DLD1 (cell line): ENCODE measurements around the gene FANCC.

Experiments
- in situ Hi-C: cut with HindIII; loops from 2 replicates; pipeline ENCODE4 v1.10.0; 2017; ENCODE audit warnings: low sequenced_read_pairs

Gene FANCC

GRCh38 chr9:95105519-95106287, 211.8 kb downstream of the FANCC start:
- in situ Hi-C loops, result no loop called here

DNA sequence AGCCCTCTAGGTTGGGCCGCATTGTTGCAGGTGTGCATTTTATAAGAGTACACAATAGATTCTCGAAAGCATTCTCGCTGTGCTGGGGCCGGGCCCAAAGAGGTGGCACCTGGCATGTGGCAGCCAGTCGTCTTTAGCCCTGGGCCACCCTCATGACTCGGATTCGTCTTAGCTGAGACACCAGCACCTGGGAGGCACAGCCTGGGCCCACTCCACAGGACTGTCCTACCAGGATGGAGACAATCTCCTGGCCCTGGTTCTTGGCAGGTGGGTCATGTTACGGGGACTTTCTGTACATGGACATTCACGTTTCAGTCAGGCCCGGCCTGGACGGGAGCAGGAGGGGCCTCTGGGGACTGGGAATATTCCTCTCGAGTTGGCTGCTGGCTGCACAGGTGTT, 212.5 kb downstream of the FANCC start:
- in situ Hi-C loops, result no loop called here

DNA sequence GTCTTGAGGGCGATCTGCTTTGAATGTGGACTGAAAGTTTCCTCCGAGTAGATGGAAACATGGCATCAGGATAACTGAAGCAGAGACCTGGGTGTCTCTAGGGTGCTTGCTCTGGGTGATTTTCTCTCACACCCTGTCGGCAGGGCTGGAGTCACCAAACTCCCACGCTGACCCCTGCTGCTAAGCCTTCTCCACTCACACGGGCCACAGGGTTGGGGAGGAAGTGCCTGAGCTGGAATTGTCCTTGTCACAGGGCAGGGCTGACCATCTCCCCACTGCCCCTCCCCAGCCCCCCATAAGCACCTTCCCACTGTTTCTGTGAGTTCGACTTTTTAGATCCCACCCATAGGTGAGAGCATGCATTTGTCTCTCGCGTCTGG, 212.9 kb downstream of the FANCC start:
- in situ Hi-C loops, result no loop called here

DNA sequence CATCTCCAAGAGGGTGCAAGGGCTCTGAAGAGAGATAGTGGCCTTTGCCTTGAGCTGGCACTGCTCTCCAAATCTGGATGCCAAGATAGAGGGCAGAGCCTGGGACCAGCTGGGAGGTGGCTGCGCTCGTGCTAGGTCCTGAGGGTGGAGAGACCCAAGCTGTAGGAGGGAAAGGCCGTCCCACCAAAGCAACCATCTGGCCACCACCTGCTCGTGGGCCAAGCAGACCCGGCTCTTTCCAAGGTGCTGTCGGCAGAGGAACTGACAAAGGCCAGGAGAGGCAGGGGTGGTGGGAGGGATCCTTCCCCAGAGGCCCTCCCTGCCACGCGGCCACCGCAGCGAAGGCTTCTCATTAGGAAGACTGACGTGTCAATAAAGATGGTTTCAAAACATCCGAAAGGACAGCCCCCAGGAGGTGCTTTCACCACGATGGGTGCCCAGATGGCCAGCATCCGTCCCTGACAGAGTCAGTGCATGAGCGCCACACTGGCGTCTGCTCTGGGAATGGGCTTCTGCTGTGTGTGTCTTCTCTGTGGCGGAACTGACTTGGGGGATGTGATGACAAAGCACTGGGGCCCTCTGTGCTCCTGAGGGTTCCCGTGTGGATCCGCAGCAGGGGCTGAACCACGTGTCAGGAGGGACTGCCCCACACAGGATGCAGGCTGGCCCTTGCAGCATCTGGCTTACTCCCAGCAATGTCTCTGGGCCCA, 213.5 kb downstream of the FANCC start:
- in situ Hi-C loops, result no loop called here

GRCh38 chr9:95103281-95103771, 214.2 kb downstream of the FANCC start:
- in situ Hi-C loops, result no loop called here

DNA sequence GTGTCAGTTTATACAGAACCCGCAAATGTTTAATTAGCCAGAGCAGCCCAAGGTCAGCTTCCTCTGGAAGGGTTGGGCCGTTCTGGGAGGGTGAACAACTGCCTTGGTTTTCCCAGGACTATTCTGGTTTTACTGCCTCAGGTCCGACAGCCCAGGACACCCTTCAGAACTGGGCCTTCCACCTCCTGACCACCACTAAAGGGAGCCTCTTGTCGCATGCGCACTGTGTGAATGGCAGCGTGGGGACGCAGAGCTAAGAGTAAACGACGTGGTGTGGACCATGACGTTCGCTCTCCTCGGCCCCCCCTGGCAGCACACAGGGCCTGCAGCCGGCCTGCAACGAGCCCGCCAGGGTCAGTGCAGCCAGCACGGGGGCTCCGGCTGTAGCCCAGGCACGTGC, 214.9 kb downstream of the FANCC start:
- in situ Hi-C loops, result no loop called here

GRCh38 chr9:95102001-95102433, 215.5 kb downstream of the FANCC start:
- in situ Hi-C loops, result no loop called here

DNA sequence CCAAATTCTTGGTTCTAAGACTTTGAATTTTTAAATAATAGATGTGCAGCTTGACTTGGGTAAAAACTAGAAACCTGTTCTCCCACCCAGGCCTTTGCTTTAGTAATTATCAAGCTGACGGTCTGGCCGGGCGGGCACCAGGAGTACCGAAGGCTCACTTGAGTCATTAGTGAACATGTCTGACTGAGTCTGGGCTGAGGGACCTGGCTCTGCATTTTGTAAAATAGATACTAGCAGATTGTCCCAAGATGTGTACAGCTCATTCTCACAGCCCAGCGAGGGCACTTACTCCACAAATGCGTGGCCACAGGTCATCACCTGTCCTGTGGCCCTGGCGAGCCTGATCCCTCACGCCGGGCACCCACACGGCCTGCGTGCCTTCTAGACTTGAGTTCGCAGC, 216.2 kb downstream of the FANCC start:
- in situ Hi-C loops, result no loop called here

DNA sequence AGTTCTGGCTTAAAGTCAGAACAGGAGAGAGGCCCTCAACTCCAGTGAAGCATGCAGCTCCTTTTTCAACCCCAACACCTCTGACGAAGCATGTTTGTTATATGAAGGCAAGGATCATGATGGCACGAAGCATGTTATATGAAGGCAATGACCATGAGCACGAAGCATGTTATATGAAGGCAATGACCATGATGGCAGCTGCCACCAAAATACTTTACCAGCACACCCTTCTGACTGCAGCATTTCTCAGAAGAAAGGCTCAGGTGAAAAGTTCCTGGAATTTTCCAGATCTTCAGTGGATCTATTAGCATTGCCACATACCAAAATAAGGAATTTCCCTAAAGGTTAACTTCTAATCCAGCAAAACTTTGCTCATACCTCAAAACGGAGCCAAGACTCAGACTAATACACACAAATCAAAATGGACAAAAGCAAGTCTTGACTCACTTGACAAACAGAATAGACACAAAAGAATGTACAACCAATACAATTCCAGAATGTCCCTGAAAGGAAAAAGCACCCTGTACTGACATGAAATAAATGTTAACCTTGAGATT, 217.4 kb downstream of the FANCC start:
- in situ Hi-C loops, result no loop called here

DNA sequence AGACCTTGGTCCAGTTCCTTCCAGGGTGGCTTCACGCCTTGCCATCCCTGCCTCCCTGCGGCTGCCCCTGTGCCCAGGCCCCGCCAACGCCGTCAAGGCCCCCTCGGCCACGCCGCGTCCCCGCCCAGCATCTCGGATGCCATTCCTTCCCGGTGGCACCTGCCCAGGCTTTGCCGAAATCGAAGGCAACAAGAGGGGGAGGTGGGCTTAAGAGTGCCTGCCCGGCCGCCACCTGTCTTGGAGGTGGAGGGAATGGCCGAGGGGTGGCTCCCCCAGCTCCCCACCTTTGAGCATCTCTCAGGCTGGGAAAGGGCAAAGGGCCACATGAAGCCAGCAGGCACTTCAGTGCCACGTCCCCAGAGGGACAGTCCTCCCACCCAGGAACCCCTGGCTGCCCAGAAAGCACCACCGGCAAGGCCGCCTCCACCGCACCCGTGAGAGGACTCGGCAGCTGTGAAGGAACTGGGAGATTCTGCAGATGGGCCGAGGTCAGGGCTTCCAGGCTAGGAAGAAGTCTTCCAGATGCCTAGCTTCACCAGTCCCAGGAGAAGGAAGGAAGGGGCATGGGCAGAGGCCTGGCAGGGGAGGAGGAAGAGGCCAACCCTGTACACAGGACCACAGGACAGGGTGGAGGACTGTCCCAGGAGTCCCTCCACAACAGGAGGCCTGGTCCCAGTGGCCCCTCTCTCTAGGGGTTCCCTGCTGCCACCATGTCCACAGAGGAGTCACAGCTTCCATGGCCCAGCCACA, 218.0 kb downstream of the FANCC start:
- in situ Hi-C loops, result no loop called here

- in situ Hi-C loops, result no loop called here
These were observed 219.1 kb downstream of the FANCC start for GRCh38 chr9:95098391-95098921.

DNA sequence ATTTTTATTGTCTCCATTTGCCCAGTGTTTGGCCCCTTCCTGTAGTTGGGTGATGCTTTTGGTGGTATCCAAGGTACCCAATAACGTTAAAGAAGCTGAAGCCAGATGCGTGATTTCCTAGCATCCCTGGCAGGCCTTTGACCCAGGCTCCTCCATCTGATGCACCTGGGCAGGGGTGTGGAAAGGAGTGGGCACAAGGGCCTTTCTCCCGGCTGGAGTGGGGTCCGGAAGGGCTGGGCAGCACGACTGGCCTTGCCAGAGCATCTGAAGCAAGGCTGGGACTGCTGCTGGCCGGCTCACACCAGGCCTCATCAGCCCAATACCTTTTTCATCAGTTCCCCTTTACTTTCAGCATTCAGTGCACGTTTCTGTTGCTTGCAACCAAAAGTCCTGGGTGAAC, 220.2 kb downstream of the FANCC start:
- in situ Hi-C loops, result no loop called here

DNA sequence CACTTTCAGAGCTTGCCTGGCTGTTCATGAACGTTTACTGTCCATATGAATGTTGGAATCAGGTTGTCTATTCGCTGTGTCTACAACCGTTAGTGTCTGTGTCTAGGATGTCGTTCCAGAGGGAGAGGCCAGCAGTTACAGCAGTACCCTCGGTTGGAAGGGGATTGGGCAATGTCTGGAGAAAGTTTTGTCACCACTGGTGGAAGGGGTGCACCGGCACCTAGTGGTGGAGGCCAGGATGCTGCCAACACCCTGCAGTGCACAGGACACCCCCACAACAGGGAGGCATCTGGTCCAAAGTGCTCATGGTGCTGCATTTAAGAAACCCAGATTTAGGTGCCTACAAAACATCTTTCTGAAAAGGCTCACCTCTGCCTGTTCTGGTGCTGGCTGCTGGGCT, 220.7 kb downstream of the FANCC start:
- in situ Hi-C loops, result no loop called here

DNA sequence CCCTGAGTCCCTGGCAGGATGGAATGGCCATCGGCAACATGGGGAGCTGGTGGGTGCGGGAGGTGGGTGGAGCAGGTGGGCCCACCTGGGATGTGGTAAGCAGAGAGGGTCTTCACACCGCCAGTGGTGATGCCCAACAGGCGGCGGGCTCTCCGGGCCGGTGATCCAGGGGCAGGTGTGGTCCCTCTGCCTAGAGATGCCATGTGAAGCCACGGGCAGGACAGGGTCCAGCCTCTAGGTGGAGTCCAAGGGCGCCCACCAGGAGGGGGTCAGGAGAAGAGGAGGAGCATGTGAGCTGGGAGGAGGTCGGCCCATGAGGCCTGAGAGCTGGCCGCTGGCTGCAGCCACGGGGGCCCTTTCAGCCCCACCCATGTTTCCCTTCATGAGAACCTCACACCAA, 221.1 kb downstream of the FANCC start:
- in situ Hi-C loops, result no loop called here

DNA sequence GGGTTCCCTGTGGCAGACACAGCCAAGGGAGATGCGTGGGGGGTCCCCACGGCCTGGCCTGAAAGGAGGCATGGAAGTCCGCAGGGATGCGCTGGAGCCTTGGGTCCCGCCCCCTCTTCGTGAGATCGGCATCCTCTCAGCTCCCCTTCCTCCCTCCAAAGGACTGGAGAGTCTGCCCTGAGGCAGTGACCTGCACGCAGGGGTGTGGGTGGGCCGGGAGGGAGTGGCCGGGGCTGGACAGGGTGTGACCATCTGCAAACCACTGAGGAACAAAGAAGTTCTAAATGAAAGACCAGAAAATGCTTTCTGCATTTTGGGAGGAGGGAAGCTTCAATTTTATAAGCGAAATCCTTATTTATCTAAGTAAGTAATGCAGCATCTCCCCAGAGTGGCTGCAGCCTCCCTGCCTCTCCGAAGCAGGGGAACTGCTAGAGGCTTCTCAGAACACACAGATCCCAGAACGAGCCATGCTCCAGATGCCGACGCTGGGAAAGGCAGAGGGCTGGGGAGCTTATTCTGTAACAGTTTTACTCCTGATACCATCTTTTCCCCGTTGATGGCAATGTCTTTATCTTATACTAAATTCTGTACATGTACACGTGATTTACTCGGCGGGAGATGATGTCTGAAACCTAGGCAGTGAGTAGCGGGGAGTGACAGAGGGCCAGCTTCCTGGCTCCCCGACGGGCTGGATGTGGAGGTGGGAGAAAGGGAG, 221.7 kb downstream of the FANCC start:
- in situ Hi-C loops, result no loop called here

- in situ Hi-C loops, result loop anchor here (5.0 kb wide), 1 partner anchor 53 kb away; no protein-coding TSS in a partner anchor
These were observed 223.5 kb downstream of the FANCC start for GRCh38 chr9:95094002-95094401.

DNA sequence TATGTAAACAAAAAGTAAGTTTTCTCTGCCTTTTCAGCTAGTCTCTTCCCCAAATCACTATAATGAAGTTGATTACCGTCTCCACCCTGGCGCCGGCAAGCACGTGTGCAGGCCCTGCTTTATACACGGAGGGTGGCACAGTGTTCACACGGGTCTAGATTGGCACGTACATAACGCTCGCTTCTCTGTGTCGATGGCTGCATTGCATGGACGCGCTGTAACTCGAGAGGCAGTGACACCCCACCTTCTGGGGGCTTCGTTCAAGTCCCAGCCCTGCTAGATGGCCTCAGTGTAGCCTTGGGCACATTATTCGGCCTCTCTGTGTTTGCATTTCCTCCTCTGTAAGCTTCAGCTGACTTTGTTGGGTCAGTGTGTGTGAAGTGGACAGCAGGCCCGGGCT, 223.9 kb downstream of the FANCC start:
- in situ Hi-C loops, result loop anchor here (5.0 kb wide), 1 partner anchor 54 kb away; no protein-coding TSS in a partner anchor

DNA sequence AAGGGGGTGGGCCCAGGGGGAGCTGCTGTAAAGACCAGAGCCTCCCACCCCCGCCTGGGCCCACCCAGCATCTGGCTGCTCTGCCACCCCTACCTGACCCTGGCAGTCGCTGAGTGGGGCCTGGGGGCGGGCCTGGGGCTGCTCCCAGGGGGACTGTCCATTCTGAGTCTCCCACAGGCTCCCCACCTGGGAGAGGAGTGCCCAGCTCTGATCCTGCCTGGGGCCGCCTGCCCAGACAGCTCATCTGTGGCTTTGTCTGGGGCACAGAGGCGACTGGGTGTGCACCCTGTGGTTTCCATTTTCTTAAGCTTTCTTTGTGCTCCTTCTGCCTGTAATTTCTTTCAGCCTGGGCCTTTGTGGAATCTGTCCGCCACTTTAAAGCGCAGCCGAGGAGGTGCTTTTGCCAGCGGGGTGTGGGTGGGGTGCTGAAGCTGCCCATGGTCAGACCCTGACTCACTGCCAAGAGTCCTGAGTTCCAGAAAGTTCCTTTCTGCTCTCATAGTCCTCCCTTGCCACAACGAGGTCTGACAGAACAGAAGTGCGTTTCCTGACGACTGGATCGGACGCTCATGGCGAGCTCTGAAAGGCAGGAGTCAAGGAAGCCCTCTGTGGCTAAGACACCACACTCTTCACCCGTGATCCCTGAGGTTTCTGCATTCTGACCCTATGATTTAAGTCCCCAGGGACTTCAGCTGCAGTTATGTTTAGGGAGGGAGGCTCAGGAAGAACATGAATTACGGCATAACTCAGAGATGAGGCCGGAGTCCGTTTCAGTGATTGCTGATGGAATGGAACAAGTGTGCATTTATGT, 225.0 kb downstream of the FANCC start:
- in situ Hi-C loops, result loop anchor here (5.0 kb wide), 1 partner anchor 55 kb away; no protein-coding TSS in a partner anchor

- in situ Hi-C loops, result loop anchor here (5.0 kb wide), 1 partner anchor 56 kb away; no protein-coding TSS in a partner anchor
These were observed 225.8 kb downstream of the FANCC start for GRCh38 chr9:95091601-95092261.
